COLO668 (cell line): Measurements from ENCODE around the gene FAAH.

Experiments
- DNase-seq: peaks from one replicate; lab custom pipeline; 2025; ENCODE audit not compliant: unreplicated experiment; lab: John Stamatoyannopoulos, UW

Gene FAAH

DNA sequence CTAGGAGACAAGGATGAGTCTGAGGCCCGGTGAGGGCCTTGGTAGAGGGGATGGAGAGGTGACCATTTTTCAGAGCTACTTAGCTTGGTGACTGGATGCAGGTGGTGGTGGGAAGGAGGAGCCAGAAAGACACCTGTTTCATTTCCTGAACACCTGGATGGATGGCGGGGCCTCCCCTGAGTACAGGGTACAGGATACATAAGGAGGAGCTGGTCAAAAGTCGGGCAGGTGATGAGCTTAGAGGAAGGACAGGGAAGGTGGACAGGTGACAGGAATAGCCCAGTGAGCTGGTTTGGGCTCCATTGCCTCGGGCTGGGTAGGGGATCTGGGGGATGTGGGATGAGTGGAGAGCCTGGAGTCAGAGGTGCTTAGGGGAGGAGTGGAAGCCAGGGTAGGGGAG lies 6.3 kb downstream of the FAAH start:
- peak; percentile 94 for DNase-seq

DNA sequence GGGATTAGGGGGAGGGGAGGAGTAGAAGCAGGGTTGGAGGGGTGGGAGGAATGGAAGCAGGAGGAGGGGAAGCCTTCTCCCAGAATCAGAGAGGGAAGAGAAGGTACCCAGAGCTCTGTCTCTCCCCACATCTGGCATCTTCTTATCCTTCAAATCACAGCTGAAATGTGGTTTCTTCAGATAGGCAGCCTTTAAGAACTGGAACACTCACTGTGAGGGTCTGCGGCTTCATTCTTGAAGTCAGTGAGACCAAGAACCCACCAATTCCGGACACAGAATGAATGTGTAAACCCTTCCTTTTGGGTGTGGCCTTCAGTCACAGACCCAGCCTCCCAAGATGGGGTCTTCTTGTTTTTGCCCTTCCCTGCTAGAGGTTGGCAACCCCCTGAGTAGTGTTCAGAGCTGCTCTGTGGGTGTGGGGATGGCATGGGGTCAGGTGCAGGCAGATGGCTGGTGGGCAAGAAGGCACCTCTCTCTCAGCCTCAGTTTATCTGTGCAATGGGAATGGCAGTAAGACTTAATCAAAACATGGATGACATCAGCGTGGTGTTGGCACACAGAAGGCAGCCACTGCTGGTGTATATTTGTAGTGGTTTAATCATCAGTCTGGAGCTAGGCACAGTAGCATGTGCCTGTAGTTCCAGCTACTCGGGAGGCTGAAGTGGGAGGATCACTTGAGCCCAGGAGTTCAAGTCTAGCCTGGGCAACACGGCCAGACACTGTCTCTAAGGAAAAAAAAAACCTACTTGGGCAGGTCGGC lies 7.2 kb downstream of the FAAH start:
- no peak for DNase-seq

DNA sequence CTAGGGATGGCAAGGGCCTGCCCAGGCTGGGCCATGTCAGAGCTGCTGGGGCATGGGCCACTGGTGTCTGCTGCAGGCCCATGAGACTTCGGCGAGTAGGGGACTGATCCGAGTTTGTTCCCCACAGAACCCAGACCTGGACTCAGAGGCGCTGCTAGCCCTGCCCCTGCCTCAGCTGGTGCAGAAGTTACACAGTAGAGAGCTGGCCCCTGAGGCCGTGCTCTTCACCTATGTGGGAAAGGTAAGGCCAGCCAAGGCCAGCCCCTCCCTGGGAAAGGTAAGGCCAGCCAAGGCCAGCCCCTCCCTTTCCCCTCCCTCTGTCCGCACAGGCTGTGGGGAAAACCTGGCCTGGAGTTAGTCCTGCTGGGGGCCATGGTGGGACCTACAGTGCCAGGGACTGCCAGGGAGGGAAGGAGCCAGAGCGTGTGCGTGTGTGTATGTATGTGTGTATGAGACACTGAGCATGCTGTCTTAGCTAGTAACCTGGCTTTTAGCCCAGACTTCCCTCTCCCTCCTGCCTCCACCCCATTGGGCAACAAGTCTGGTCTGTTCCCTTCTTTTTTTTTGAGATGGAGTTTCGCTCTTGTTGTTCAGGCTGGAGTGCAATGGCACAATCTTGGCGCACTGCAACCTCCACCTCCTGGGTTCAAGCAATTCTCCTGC lies 8.0 kb downstream of the FAAH start:
- peak; percentile 73 for DNase-seq

DNA sequence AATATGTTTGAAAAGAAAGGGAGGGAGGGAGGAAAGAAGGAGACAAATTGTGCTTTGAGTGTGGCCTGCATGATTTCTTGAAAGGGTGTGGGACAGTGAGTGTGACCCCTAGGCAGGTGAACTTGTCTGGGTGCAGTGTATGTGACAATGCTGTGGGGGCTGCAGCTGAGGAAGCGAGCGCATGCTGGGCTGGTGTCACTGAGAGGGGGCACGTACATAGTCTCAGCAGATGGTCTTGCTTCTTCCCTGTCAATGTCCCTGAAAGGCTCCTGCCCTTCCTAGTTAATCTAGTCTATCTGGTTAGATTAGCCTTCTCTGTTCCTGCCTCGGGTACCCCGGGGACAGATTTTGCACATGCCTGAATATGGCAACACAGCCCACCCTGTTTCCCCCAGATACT lies 9.8 kb downstream of the FAAH start:
- DNase-seq, result no peak

DNA sequence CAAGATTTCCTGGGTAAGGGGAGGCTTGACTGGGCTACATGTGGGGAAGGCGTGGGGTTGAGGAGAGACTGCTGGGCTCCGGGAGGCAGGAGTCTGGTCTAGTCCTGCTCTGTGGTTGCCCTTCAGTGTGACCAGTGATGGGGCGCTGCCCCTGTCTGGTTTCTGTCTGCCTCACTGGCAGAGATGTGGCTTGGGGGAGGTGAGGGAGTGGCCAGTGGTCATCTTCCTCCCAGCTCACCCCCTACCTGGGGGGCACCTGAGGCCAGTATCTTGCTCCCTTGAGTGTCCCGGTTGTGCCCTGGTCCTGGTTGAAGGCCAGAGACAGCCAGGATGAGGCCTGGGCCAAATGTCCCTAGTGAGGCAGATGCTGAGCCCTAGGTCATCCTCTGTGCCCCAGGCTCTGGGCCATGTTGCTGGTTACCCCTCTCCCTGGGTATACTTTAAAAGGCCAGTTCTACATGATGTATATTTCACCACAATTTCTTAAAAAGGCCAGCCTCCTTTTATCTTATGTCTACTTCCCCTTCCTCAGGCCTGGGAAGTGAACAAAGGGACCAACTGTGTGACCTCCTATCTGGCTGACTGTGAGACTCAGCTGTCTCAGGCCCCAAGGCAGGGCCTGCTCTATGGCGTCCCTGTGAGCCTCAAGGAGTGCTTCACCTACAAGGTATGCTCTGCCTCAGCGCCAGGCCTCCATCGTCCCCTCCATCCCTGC lies 10.5 kb downstream of the FAAH start:
- DNase-seq, result no peak

DNA sequence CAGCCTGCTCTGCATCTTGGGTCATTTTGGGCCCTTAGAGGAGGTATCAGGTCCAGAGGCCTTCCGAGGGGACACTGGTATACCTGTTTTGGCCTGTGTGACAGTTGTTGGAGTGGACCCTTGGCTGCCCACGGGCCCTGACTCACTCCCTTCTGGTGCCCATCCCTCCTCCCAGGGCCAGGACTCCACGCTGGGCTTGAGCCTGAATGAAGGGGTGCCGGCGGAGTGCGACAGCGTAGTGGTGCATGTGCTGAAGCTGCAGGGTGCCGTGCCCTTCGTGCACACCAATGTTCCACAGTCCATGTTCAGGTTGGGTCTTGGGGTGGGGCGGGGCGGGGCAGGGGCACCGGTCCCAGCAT lies 11.1 kb downstream of the FAAH start:
- DNase-seq, result no peak

DNA sequence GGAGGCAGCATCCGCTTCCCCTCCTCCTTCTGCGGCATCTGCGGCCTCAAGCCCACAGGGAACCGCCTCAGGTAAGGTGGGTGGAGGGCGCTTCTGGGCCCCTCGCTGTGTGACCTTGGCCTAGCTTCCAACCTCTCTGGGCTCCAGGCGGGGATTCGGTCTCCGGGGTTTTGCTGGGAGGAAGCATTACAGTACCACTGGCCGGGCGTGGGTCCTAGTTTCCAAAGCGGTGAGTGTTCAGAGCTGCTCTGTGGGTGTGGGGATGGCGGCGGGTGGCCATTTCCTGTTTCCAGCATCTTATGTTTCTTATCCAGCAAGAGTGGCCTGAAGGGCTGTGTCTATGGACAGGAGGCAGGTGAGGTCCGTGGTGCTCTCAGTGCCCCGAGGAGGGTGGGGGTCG lies 11.6 kb downstream of the FAAH start:
- DNase-seq, result no peak

DNA sequence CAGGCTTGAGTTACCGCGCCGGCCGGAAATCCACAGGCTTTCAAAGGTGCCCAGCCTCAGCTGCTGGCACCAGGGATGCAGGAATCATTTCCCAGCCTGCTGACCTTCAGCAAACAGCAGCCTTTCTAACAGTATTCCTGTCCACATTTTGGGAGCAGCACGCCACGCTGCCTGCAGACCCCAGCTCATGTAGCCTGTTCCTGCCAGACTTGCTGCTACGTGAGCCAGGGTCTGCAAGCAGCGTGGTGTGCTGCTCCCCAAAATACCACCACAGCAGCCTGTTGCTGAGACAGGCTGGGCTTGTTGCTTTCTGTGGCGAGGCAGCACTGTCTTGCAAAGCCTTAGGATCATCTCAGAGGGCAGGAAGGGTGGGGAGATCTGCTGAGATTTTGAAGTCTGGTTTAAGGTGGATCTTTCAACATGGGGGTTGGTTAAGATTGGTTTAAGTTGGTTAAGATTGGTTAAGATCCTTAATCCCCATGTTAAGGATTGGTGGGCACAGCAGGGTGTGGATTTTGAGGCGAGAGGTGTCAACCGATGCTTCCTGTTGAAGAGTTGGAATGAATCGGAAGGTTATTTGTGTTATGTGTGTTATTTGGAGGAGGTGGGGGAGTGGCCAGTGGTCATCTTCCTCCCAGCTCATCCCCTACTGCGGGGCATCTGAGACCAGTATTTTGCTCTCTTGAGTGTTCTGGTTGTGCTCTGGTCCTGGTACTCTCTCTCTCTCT lies 12.9 kb downstream of the FAAH start:
- no peak for DNase-seq

DNA sequence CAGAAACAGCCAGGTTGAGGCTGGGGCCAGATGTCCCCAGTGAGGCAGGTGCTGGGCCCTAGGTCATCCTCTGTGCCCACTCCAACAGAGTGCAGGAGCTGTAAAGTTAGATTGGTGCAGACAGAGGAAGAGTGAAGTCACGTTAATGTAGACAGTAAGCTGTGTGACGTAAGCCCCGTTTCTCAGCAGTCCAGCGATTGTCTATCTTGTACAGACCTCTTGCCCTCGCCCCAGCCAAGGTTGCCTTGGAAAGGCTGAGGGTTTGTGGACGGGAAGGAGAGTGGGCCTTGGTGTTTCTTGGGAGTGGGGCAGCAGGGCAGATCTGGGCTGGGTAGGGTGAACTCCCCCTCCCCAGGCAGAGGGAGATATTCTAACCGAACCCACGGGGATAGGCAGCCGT lies 13.5 kb downstream of the FAAH start:
- no peak for DNase-seq

DNA sequence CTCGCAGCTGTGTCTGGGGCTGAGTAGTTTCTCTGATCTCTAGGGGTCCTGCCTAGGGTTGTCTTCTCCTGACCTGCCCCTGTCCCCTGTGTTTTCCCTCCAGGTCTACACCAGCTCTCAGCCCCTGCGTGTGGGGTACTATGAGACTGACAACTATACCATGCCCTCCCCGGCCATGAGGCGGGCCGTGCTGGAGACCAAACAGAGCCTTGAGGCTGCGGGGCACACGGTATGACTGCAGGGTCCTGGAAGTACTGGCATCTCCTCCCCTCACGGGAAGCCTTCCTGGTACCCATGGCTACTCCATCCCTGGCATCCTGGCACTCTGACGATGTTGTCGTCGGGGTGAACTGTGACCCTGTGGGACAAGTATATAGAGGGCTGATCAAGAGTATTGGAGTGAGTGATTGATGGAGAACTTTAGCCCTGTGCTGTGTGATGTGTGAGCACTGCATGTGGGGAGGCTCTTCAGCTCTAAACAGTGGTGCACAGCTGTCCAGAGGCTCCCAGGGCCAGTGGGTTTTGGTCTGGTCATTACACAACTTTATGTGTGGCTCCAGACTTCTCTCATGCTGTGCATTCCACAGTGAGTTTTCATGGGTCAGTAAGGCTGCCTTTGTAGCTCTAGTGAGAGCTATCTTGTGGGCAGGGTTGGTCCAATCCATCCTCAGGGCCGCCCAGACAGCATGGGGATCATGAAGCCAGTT lies 14.4 kb downstream of the FAAH start:
- DNase-seq, result no peak

DNA sequence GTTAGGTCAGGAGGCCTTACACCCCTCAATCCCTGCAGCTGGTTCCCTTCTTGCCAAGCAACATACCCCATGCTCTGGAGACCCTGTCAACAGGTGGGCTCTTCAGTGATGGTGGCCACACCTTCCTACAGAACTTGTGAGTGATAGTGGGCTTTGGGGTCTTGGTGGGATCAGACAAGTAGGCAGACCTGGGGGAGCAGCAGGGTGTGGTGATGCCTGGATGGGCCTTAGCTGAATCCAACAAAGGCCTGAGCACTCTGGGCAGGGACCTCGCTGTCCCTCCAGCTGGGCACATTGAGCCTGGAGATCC lies 14.9 kb downstream of the FAAH start:
- no peak for DNase-seq

DNA sequence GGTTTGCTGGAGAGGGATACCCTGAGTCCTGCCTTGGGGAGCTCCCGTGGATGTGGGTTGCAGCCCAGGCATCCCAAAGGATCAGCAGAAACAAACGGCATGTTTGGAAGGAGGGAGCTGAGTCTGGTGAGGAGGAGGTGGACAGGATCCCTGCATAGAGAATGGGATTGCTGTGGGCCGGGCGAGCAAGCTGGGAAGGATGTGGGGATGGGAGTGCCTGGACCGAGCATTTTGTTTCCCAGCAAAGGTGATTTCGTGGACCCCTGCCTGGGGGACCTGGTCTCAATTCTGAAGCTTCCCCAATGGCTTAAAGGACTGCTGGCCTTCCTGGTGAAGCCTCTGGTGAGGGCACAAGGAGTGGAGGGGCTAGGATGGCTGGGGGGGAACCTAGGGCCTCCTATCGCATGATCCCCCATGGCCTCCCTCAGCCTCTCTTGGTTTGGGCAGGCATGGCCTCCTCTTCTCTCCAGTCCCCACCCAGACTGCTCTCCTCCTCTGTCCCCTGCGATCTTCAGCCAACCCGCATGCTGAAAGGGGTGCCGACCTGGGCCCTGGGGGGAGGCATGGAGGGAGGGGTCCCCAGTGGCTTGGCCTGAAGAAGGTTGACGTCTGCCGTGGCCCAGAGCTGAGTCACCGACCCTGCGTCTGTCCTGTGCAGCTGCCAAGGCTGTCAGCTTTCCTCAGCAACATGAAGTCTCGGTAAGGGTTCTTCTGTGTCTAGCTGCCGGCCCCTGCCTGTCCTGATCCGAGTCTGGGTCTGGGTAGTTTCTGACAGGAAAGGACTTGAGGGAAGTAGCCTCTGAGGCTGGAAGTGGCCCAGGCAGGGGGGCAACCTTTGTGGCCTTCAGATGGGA lies 16.3 kb downstream of the FAAH start:
- no peak for DNase-seq

DNA sequence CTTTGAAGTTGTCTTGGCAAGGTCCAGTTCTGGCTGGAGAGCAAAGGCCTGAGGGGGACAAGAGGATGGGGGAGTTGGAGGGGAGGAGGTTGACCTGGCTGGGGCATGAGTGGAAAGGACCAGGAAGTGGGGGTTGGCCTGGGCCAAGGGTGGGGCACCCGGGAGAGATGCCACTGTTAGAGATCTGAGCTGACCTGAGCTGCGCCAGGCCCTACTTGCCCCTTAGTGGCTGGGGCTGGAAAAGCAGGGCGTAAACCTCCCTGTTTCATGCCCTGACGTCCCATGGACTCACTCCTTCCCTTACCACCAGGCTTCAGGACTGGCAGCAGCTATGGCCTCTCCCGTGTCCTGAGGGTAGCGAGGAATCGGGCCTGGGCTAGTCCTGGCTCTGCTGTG lies 16.9 kb downstream of the FAAH start:
- DNase-seq, result no peak

DNA sequence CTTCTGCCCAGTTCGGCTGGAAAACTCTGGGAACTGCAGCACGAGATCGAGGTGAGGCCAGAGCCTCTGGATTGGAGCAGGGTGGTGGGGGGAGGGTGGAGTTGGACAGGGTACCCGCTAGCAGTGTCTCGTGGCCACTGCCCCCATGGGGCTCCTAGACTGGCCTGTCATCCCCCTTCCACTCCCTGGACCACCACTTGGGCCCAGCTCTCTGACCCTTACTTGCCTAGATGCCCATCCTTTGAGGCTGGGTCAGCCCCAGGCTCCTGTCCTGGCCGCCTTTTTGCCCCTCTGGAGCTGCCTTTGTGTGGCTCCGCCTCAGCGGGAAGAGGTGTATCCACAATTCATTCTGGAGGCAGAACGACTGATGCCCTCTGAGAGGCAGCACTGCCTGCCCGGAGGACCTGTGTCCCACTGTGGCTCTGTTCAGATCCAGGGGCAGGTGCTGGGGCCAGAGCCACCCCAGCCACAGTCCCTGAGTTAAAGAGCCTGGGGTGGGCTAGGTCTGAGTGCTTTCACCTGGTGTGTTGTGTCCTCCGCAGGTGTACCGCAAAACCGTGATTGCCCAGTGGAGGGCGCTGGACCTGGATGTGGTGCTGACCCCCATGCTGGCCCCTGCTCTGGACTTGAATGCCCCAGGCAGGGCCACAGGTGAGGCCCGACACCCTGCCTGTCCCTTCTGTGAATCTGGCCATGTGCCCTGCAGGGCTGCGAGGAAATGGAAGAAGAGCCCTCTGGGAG lies 17.7 kb downstream of the FAAH start:
- DNase-seq, result peak; percentile 49

DNA sequence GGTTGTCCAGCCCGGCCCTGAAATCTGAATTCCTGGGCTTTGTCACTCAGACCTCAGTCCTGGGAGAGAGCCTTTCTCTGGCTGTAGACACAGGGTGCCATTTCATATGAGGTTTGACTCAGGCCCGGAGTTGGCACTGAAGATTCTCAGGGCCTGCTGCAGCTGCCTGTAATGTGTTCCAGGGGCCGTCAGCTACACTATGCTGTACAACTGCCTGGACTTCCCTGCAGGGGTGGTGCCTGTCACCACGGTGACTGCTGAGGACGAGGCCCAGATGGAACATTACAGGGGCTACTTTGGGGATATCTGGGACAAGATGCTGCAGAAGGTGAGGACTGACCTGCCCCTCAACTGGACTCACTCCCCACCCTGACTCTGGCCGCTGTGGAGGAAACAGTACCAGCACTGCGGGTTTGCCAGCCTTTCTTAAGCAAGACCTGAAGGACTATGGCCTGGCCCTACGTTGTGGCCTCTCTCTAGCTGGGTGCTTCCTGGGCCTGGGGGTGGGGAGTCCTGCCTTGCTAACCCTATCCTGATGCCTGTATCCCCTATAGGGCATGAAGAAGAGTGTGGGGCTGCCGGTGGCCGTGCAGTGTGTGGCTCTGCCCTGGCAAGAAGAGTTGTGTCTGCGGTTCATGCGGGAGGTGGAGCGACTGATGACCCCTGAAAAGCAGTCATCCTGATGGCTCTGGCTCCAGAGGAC lies 18.9 kb downstream of the FAAH start:
- DNase-seq, result no peak

DNA sequence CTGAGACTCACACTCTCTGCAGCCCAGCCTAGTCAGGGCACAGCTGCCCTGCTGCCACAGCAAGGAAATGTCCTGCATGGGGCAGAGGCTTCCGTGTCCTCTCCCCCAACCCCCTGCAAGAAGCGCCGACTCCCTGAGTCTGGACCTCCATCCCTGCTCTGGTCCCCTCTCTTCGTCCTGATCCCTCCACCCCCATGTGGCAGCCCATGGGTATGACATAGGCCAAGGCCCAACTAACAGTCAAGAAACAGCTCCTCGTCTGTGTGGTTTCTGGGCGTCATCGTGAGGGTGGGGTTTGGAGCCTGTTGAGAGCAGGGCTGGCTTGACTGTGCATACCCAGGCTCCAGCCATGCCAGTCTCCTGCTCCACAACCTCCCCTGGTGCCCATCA lies 19.5 kb downstream of the FAAH start:
- DNase-seq, result no peak

DNA sequence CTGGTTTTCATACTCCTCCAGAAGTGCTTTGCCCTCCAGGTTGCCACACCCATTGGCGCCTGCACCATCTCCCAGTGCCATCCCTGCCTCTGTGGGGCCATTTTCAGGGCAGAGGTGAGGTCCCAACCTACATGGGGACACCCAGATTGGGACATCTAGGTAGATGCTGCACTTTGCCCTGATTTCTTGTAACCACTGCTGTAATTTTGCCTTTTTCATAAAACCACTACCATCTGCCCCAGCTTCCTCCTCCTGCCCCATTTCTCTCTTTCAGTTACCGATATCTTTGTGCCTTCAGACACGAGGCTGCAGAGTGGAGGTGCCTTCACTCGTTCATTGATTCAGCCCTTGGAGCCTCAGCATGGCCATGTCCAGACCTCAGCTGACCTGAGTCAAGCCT lies 21.4 kb downstream of the FAAH start:
- DNase-seq, result no peak

DNA sequence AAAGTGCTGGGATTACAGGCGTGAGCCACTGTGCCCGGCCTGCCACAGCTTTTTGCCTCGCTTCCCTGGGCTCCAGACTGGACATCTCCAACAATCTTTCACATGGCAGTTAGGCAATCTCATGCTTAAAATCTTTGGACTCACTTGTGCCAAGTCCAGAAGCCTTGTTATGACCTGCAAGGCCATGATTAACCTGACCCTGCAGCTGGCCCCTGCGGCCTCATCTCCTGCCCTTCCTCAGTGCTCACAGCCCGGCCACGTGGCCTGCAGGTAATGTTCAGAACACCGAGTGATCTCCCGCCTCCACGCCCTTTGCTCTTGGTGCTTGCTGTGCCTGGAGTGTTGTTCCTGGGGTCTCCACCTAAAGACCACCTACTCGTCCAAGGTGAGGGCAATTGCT lies 24.9 kb downstream of the FAAH start:
- no peak for DNase-seq

DNA sequence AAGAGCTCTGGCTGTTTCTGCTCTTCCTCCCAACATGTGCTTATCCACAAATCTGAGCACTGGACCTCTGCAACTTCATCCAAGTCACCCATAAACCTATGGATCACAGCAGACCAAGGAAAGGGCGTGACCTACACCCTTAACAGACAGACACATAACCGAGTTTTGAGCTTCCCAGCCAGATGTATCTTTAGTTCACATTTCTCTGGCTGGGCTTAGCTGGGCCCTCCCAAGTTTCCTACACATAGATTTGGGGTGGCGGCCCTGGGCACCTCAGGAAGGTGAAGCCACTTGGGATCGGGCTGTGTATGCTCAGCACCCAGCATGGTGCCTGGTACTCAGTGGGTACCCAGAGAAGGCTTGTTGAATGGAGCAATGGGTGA lies 26.4 kb downstream of the FAAH start:
- DNase-seq, result no peak
